Neutrophil (primary cell): ENCODE data around the gene C1orf198.

Source experiments
- H3K27ac ChIP-seq: fragments of 200-600 bp; sonication (generic); 2 replicates; pipeline ENCODE4 v1.5.1; 2016; ENCODE audit warnings: mild to moderate bottlenecking, moderate library complexity
- H3K27me3 ChIP-seq: fragments of 200-600 bp; sonication (generic); 2 replicates; pipeline ENCODE4 v1.6.0; 2016; ENCODE audit warnings: mild to moderate bottlenecking
- H3K36me3 ChIP-seq: fragments of 200-600 bp; sonication (generic); 2 replicates; pipeline ENCODE4 v1.5.1; 2017
- H3K4me1 ChIP-seq, 2 experiments: fragments of 200-600 bp in 1 of 2; sonication (generic) in 1 of 2; 1 replicate in 1 of 2; 2 replicates in 1 of 2; pipeline versions ENCODE4 v1.5.1 to v1.6.1; 2013 to 2016; ENCODE audit warnings: low read depth in 1 of 2, low read length in 1 of 2, mild to moderate bottlenecking in 1 of 2, moderate library complexity in 1 of 2; ENCODE audit not compliant: control insufficient read depth in 1 of 2, insufficient read depth in 1 of 2
- H3K4me3 ChIP-seq, 2 experiments: fragments of 200-600 bp in 1 of 2; sonication (generic) in 1 of 2; 1 replicate in 1 of 2; 2 replicates in 1 of 2; pipeline ENCODE4 v1.5.1; 2013 to 2016; ENCODE audit warnings: low read depth in 1 of 2, low read length in 1 of 2, mild to moderate bottlenecking in 1 of 2, moderate library complexity in 1 of 2
- H3K9me3 ChIP-seq: fragments of 200-600 bp; sonication (generic); 2 replicates; pipeline ENCODE4 v1.5.1; 2016
- CTCF ChIP-seq: fragments of 200-600 bp; sonication (generic); IDR thresholded peaks from 2 replicates; pipeline ENCODE4 v1.5.1; 2016; ENCODE audit warnings: antibody characterized with exemption

C1orf198 gene

GRCh38 chr1:230902349-230902923 is 34.1 kb upstream of the C1orf198 start:
- Histone ChIP-seq H3K27me3 (peaks cover 6% of the 10 kb centered on the region), H3K4me1 (no peaks in the 10 kb centered on the region), H3K36me3 (peaks cover 52% of the 10 kb centered on the region), H3K9me3 (no peaks in the 10 kb centered on the region), H3K4me3 (no peak overlapping the region), H3K27ac (no peak overlapping the region)
- TF ChIP-seq CTCF = no peak

- TF ChIP-seq CTCF = no peak
- Histone ChIP-seq H3K9me3 (no peaks in the 10 kb centered on the region), H3K27ac (no peak overlapping the region), H3K27me3 (peaks cover 6% of the 10 kb centered on the region), H3K4me1 (no peaks in the 10 kb centered on the region), H3K36me3 (peaks cover 44% of the 10 kb centered on the region), H3K4me3 (no peak overlapping the region)
Observed at GRCh38 chr1:230901671-230902070, 33.4 kb upstream of the C1orf198 start.

GRCh38 chr1:230900984-230901383 is 32.7 kb upstream of the C1orf198 start:
- Histone ChIP-seq H3K4me1 (no peaks in the 10 kb centered on the region), H3K36me3 (peaks cover 37% of the 10 kb centered on the region), H3K9me3 (no peaks in the 10 kb centered on the region), H3K4me3 (no peak overlapping the region), H3K27ac (no peak overlapping the region), H3K27me3 (peaks cover 8% of the 10 kb centered on the region)
- no peak for TF ChIP-seq CTCF

- H3K9me3 ChIP-seq = no peaks in the 10 kb centered on the region
- peaks cover 26% of the 10 kb centered on the region for H3K36me3 ChIP-seq
- H3K27me3 ChIP-seq = peaks cover 18% of the 10 kb centered on the region
- H3K27ac ChIP-seq = no peak overlapping the region
- TF ChIP-seq CTCF = no peak
- no peak overlapping the region for H3K4me3 ChIP-seq
- H3K4me1 ChIP-seq = no peaks in the 10 kb centered on the region
Observed at GRCh38 chr1:230899841-230900251, 31.5 kb upstream of the C1orf198 start.

GRCh38 chr1:230898748-230899147 is 30.4 kb upstream of the C1orf198 start:
- H3K9me3 ChIP-seq = no peaks in the 10 kb centered on the region
- H3K4me1 ChIP-seq = no peaks in the 10 kb centered on the region
- peaks cover 18% of the 10 kb centered on the region for H3K36me3 ChIP-seq
- H3K4me3 ChIP-seq = no peak overlapping the region
- TF ChIP-seq CTCF = no peak
- H3K27ac ChIP-seq = no peak overlapping the region
- H3K27me3 ChIP-seq = peaks cover 29% of the 10 kb centered on the region

GRCh38 chr1:230898144-230898543 is 29.8 kb upstream of the C1orf198 start:
- TF ChIP-seq CTCF = no peak
- Histone ChIP-seq H3K27me3 (peaks cover 35% of the 10 kb centered on the region), H3K9me3 (no peaks in the 10 kb centered on the region), H3K36me3 (peaks cover 12% of the 10 kb centered on the region), H3K4me3 (no peak overlapping the region), H3K4me1 (no peaks in the 10 kb centered on the region), H3K27ac (no peak overlapping the region)
